HG03064 (cell line): ENCODE results near the gene HTR3D.
"Not testable (repeated sequence)": the region's sequence is repeated elsewhere in the genome, so short reads cannot be mapped to it uniquely, and the experiment has no call there.

Experiments used
- ATAC-seq: cut with Tn5 transposase; IDR thresholded peaks from one replicate; pipeline ENCODE4 v1.9.1; 2021; ENCODE audit warnings: low read depth; ENCODE audit not compliant: unreplicated experiment

Gene HTR3D

GRCh38 chr3:184031187-184031792, at the start of gene HTR3D:
Gene HTR3D, plus strand, starts transcription at chr3:184031742. Its CDS starts 0 bp downstream, at chr3:184031742.
- no peak for ATAC-seq

- no peak for ATAC-seq
Measured at GRCh38 chr3:183981990-183982644, 49.4 kb upstream of the HTR3D start.

- no peak for ATAC-seq
Measured at GRCh38 chr3:183984127-183984740, 47.3 kb upstream of the HTR3D start.

- no peak for ATAC-seq
Measured at GRCh38 chr3:183984749-183985729, 46.5 kb upstream of the HTR3D start.

GRCh38 chr3:183987000-183987600, 44.4 kb upstream of the HTR3D start:
- ATAC-seq = no peak

- ATAC-seq = no peak
Measured at GRCh38 chr3:183988216-183988790, 43.2 kb upstream of the HTR3D start.

GRCh38 chr3:183991403-183991802, 40.1 kb upstream of the HTR3D start:
- ATAC-seq = no peak

- ATAC-seq = no peak
Measured at GRCh38 chr3:184001761-184002160, 29.8 kb upstream of the HTR3D start.

GRCh38 chr3:184002469-184002868, 29.1 kb upstream of the HTR3D start:
- no peak for ATAC-seq

- no peak for ATAC-seq
Measured at GRCh38 chr3:184003187-184003967, 28.2 kb upstream of the HTR3D start.

GRCh38 chr3:184004476-184004875, 27.1 kb upstream of the HTR3D start:
- no peak for ATAC-seq

- ATAC-seq = no peak
Measured at GRCh38 chr3:184005941-184006507, 25.5 kb upstream of the HTR3D start.

GRCh38 chr3:184007143-184007813, 24.3 kb upstream of the HTR3D start:
- not testable (repeated sequence) for ATAC-seq

GRCh38 chr3:184008161-184008560, 23.4 kb upstream of the HTR3D start:
- no peak for ATAC-seq

- no peak for ATAC-seq
Measured at GRCh38 chr3:184011230-184011876, 20.2 kb upstream of the HTR3D start.

- no peak for ATAC-seq
Measured at GRCh38 chr3:184011937-184012889, 19.3 kb upstream of the HTR3D start.
